NCI-H2196 treated with DMSO at 0.1 percent for 48 hours (cell line): ENCODE measurements around the gene MED25.

Experiments used
- DNase-seq: peaks from one replicate; lab custom pipeline; 2025; ENCODE audit not compliant: unreplicated experiment; lab: John Stamatoyannopoulos, UW

Gene MED25

GRCh38 chr19:49871349-49871985 is 53.4 kb downstream of the MED25 start:
- no peak for DNase-seq

GRCh38 chr19:49872245-49873128 is 54.4 kb downstream of the MED25 start:
- DNase-seq = no peak

- DNase-seq = no peak
These were observed 55.0 kb downstream of the MED25 start for GRCh38 chr19:49873129-49873521.

GRCh38 chr19:49873834-49874233 is 55.7 kb downstream of the MED25 start:
- DNase-seq = no peak

GRCh38 chr19:49874503-49875157 is 56.5 kb downstream of the MED25 start:
- DNase-seq = no peak

- DNase-seq = no peak
These were observed 57.1 kb downstream of the MED25 start for GRCh38 chr19:49875177-49875576.

GRCh38 chr19:49875857-49876421 is 57.9 kb downstream of the MED25 start:
- DNase-seq = no peak

GRCh38 chr19:49876422-49877019 is 58.4 kb downstream of the MED25 start:
- peak; percentile 95 for DNase-seq

- DNase-seq = peak; percentile 99
These were observed 59.2 kb downstream of the MED25 start, which contains the start of the genes AKT1S1 and TBC1D17 for GRCh38 chr19:49877020-49877878. Gene AKT1S1 (minus strand): TSS chr19:49877355. CDS start chr19:49873295, 4,060 bp downstream. Gene TBC1D17 (plus strand): TSS chr19:49877702. CDS start chr19:49877724, 22 bp downstream.

- peak; percentile 89 for DNase-seq
These were observed 60.0 kb downstream of the MED25 start for GRCh38 chr19:49877879-49878743.

GRCh38 chr19:49878744-49879070 is 60.6 kb downstream of the MED25 start:
- DNase-seq = no peak

GRCh38 chr19:49879243-49879963 is 61.3 kb downstream of the MED25 start:
- no peak for DNase-seq

- no peak for DNase-seq
These were observed 62.2 kb downstream of the MED25 start for GRCh38 chr19:49880162-49880869.

GRCh38 chr19:49881186-49881585 is 63.1 kb downstream of the MED25 start:
- no peak for DNase-seq

GRCh38 chr19:49881672-49882394 is 63.7 kb downstream of the MED25 start:
- no peak for DNase-seq

GRCh38 chr19:49882643-49883042 is 64.6 kb downstream of the MED25 start:
- DNase-seq = no peak

GRCh38 chr19:49883094-49883493 is 65.0 kb downstream of the MED25 start:
- DNase-seq = no peak
